Measurements from ENCODE around the gene BARHL1.

BARHL1 gene

DNA sequence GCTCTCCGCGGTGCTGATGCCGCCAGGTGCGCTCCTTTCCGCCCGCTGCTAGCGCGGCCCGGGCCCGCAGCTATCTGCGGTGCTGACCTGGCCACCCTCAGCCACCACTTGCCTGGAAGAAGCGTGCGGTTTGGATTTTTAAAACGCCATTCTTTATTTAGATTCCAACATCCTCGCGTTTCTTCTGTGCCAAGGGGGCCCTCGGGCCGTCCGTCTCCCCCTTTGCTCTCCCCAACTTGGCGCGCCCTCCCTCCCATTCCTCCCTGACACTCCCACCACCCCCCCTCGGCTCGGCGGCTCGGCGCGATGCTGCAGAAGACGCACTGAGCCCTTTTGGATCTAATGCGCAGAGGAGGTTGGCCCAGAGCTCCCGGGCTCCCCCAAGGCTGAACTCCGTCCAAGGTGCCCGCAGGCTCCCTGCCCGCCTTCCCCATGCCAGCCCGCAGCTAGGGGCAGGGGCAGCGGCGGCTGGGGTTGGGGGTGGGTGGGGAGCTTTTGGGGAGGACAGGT, at the start of gene BARHL1:
BARHL1 (plus strand) TSS at position 331 of the 510 bp plus-strand sequence. CDS start 192 bp downstream, outside the sequence.
- TF ChIP-seq CTCF (IDR thresholded peaks at IDR 0.05; ENCODE audit: insufficient read depth, low read depth, low read length, missing control alignments) = no peak
- DNase-seq (ENCODE audit: low read depth) = no peak
- no peak within 1 kb of the TSS for H3K4me3 ChIP-seq (ENCODE audit: low read depth, low read length)

DNA sequence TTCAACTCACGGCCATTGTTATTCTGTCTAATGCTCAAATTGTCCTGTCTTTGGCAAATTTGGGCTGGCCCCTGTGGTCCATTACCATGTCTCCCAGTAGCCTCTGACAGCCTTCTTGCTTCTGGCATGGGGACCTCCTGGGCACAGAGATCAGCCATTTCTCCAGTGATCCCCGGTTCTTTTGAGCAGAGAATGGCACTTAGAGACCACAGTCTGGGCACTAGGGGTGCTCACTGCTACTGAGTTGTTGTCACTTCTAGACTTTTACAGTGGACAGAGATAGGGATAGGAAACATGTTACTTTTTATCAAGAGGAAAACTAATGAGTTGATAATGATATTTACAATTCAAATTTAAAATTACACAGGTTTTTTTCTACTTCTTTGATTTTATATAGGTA, 47.6 kb upstream of the BARHL1 start:
- H3K4me3 ChIP-seq (ENCODE audit: low read depth, low read length) = no peak overlapping the region
- no peak for TF ChIP-seq CTCF (IDR thresholded peaks at IDR 0.05; ENCODE audit: insufficient read depth, low read depth, low read length, missing control alignments)
- no peak for DNase-seq (ENCODE audit: low read depth)

DNA sequence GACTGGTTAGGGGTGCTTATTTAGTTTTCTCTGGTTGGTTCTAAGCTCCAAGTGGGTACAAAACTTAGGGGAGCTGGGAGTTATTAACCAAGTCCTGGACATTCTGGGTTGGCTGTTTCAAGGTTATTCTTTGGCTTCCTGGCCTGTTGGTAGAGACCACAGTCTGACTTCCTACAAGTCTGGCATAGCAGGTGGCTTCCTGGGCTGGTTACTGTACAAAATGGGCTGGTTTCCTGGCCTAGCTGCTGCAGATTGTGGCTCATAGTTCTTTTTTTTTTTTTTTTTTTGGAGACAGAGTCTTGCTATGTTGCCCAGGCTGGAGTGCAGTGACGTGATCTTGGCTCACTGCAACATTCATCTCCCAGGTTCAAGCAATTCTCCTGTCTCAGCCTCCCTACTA, 46.3 kb upstream of the BARHL1 start:
- DNase-seq (ENCODE audit: low read depth) = no peak
- no peak overlapping the region for H3K4me3 ChIP-seq (ENCODE audit: low read depth, low read length)
- no peak for TF ChIP-seq CTCF (IDR thresholded peaks at IDR 0.05; ENCODE audit: insufficient read depth, low read depth, low read length, missing control alignments)

DNA sequence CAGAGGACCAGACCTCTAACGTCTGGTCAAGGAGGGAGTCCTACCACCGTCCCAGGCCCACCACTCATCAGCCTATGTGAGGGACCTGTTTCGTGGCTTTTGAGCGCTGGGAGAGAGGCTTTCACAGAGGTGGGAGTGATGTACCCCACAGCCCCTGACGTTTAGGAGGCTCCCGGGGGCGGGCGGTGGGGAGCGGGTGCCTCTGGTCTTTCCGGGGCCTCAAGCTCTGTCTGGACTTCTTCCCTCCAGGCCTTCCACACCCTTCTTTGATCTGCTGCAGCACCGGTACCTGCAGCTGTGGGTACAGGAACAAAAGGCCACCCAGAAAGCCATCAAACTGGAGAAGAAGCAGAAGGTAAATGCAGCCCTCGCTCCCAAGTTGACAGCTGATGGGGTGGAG, 45.1 kb upstream of the BARHL1 start:
- no peak for TF ChIP-seq CTCF (IDR thresholded peaks at IDR 0.05; ENCODE audit: insufficient read depth, low read depth, low read length, missing control alignments)
- DNase-seq (ENCODE audit: low read depth) = no peak

DNA sequence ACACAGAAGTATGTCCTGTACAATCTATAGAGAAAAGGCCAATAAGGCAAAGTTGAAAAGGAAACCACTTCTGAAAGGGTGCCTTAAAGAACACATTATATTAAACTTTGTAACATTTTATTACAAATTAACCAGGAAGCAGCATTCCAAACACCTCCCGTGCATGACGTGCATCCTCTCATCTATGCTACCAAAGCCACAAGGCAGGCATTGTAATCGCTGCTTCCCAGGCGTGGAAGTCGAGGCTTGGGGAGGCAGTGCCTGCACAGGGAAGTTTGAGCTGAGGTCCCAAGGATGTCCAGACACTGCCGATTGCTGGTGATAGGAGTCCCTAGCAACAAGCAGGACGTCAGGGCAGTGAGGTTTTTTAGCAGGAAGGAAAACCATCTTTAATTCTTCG, 44.3 kb upstream of the BARHL1 start:
- no peak for DNase-seq (ENCODE audit: low read depth)
- no peak for TF ChIP-seq CTCF (IDR thresholded peaks at IDR 0.05; ENCODE audit: insufficient read depth, low read depth, low read length, missing control alignments)
- H3K4me3 ChIP-seq (ENCODE audit: low read depth, low read length) = no peak overlapping the region

More for the DNA sequence above, 45.1 kb upstream of the BARHL1 start:
- H3K4me3 ChIP-seq (ENCODE audit: low read depth, low read length) = no peak overlapping the region

DNA sequence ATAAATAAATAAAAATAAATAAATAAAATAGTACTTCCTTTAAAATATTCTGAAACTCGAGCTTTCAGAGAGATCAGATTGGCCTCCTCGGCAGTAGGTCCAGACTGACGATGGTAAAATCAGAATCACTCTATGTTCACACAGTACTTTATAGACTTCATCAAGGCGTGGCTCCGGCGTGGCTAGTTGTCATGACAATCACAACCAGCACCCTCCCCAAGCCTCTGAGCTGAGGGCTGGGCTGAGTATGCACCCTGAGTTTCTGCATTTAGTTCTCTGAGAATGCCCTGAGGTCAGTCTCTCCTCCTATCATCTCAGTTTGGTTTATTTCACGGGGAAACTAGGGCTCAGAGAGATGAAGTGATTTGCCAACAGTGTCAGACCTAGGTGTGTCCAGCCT, 43.3 kb upstream of the BARHL1 start:
- DNase-seq (ENCODE audit: low read depth) = no peak
- no peak for TF ChIP-seq CTCF (IDR thresholded peaks at IDR 0.05; ENCODE audit: insufficient read depth, low read depth, low read length, missing control alignments)
- H3K4me3 ChIP-seq (ENCODE audit: low read depth, low read length) = no peak overlapping the region

GRCh38 chr9:132541051-132541450, 41.4 kb upstream of the BARHL1 start:
- no peak for TF ChIP-seq CTCF (IDR thresholded peaks at IDR 0.05; ENCODE audit: insufficient read depth, low read depth, low read length, missing control alignments)

More at GRCh38 chr9:132541051-132541450, 41.4 kb upstream of the BARHL1 start:
- DNase-seq (ENCODE audit: low read depth) = no peak
- no peak overlapping the region for H3K4me3 ChIP-seq (ENCODE audit: low read depth, low read length)

Measured in GM12865 (cell line).